GM18873 (cell line): ENCODE results near the gene CCDC87.
"Not testable (repeated sequence)": the region's sequence is repeated elsewhere in the genome, so short reads cannot be mapped to it uniquely, and the experiment has no call there.

Experiments used
- ATAC-seq: cut with Tn5 transposase; IDR thresholded peaks from one replicate; pipeline ENCODE4 v1.9.1; 2021; ENCODE audit warnings: mild to moderate bottlenecking, moderate library complexity, moderate number of reproducible peaks; ENCODE audit not compliant: unreplicated experiment, low FRiP score

The CCDC87 gene

DNA sequence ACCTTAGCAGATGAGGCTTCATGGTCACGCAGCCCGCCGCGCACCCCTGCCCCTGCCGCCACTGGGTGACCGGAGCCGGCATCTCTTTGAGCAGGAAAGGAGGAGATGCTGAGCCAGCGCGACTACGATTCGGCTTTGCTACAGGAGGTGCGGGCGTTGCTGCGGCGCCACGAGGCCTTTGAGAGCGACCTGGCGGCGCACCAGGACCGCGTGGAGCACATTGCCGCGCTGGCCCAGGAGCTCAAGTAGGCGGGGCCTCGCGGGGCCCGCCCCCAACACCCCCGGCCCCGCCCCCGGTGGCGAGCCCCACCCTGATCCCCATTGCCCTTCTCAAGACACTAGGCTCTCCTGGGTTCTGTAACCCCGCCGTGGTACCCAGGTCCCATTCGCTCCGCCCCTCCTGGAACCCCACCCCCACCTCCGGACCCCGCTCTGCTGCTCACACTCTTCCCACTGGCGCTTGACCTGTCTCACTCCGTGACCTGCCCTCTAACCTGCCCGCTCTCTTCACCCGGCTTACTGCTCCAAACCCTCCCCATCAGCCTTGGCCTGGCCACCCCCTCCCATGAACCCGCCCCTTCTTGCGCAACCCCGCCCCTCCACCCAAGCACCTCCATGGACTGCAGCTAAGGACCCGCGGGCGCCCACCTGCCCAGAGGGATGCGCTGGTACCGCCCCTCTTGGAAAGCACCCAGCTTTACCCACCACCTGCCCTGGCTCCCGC is 33.6 kb downstream of the CCDC87 start:
- no peak for ATAC-seq

DNA sequence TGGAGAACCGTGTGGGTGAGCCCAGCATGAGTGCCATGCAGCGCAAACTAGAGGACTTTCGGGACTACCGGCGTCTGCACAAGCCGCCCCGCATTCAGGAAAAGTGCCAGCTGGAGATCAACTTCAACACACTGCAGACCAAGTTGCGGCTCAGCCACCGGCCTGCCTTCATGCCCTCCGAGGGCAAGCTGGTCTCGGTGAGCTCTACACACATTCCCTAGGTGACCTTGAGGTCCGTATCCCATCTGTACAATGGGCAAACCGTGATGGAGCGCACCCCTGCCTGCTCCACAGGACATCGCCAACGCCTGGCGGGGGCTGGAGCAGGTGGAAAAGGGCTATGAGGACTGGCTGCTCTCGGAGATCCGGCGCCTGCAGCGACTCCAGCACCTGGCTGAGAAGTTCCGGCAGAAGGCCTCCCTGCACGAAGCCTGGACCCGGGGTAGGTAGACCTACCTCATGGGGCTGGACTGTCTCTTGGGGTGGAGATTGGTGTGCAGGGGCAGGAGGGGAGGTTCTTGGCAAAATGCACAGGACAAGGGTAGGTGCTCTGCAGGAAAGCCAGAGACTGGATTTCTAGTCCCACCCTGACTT is 35.0 kb downstream of the CCDC87 start:
- no peak for ATAC-seq

DNA sequence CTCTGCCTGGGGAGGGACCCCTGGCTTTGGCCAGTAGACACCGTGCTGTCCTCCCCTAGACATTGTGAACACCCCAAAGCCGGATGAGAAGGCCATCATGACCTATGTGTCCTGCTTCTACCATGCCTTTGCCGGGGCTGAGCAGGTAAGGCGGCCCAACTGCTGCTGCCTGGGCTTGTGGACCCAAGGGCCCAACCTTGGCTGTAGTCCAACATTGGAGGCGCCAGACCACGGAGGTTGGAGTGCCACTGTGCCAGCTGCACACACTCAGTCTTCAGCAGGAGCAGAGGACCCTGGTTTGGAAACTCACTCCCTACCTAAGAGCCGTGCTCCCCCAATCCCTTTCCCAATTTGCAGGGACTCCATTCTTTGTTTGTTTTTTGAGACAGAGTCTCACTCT is 36.8 kb downstream of the CCDC87 start:
- no peak for ATAC-seq

DNA sequence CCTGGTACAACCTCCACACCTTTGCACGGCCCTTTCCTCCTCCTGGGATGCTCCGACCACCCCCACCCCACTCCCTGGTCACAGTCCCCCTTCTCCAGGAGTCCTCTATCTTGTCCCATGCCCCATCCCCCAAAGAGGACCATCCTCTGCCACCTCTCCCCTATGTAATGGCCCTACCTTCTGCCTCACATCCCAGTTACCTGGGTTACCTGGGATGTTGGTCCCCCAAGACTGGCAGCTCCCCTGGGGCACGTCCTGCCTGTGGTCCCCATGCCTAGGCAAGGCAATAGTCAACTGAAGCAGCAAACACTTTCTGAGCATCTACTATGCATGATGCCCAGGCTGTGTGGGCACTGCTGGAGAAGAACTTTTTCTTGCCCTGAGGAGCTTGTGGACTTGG is 37.4 kb downstream of the CCDC87 start:
- no peak for ATAC-seq

DNA sequence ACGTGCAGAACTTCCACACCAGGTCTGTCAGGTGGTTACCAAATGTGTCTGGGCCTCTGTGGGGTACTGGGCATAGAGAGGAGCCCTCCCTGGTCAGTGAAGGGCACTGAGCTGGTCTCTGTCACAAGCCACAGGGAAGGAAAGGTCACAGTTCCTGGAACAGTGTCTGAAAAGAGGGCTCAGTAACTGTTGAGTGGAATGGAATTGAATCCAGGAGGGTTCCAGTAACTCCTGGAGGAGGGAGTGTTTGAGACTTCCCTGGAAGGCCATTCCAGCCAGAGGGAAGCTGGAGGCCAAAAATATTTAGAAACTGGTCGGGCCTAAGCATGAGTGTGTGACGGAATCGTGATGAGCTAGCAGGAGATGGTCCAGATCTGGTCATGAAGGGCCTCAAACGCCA is 38.3 kb downstream of the CCDC87 start:
- no peak for ATAC-seq

DNA sequence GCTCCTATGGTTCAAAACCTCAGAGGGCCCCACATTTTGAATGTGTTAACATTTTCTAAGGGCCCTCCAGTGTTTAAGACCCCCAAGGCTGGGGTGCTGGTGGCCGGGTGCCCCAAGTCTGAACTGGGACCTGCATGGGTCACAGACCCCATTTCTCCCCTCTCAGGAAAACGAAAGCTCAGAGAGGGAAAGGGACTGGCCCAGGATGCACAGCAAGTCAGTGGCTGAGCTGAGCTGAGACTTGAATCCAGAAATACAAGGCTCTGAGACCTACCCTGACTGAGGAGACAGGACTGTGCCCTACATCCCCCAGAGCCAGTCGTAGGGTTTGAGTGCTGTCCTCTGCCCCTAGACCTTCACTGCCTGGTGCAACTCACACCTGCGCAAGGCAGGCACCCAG is 42.0 kb downstream of the CCDC87 start:
- no peak for ATAC-seq

DNA sequence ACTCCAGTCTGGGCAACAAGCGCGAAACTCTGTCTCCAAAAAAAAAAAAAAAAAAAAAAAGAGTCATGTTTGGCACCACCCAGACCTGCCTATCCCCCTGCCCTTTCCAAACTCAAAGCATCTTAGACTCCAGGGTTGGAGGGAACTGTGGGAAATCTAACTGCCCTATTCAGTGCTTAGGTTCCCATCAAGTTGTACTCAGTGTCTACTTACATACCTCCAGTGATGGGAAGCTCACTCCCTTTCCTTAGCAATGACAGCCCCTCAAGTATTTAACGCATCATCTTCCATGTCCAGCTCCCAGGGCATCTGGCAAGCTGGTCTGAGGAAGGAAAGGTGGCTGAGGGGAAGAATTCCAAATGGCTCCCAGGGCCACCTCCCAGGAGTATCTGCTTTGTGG is 43.2 kb downstream of the CCDC87 start:
- ATAC-seq: no peak

DNA sequence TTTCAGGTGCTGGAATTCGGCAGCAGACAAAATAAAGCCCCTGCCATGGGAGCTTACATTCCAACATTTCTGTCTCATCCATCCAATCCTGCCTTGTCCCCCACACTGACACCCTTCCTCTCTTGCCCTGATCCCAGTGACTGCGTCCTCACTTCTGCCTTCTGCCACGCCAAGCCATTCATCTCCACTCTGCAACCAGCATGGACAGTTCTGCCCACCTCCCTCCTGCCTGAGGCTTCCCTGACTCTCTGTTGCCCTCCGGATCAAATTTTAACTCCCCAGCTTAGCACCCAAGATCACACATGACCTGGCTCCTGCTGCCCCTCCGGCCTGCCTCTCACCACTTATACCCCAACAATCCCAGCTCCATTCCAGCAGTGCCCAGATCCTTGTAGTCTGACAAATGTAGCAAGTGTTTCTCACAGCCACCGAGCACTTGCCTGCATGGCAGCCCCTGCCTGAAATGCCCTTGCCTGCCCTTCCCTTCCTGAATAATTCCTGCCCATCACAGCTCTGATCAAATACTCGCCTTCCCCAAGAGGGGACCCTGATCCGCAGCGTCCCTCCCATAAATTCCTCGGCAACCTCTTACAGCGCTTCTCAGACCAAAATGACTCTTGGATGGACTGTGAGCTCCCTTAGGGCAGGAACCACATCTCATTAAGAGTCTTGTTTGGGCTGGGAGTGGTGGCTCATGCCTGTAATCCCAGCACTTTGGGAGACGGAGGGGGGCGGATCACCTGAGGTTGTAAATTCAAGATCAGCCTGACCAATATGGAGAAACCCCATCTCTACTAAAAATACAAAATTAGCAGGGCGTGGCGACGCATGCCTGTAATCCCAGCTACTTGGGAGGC is 43.9 kb downstream of the CCDC87 start:
- no peak for ATAC-seq

DNA sequence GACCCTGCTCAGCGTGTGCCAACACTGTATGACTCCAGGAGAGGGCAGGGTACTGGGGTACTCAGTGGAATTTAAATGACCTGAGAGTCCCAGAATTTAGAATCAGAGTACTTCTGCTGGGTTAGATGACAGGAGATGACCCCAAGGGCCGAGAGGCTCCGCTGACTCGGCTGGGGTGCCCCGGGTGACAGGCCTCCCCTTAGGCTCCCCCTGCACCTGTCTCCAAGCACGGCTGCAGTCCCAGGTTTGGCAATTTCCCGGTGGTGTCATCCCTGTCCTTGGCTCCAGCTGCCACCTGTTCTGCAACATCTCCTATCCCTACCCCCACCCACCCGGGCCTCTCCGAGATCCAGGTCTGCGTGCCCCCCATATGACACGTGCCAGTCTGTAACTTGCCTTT is 44.8 kb downstream of the CCDC87 start:
- no peak for ATAC-seq

DNA sequence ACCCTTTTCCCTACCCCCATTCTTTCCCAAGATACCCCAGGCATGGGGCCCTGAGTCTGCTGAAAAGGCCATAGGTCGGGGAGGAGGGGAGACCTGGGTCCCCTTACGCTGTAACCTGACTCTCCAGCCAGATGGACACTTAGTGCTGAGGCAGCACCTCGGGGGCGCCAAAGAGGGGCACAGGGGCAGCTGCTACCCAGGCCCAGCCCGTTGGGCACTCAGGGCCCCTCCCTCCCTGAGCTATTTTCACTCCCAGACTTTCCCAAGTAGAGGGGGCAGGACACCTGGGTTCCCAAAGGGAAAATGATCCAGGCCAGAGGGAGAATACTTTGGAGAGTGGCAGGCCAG is 45.2 kb downstream of the CCDC87 start:
- no peak for ATAC-seq

DNA sequence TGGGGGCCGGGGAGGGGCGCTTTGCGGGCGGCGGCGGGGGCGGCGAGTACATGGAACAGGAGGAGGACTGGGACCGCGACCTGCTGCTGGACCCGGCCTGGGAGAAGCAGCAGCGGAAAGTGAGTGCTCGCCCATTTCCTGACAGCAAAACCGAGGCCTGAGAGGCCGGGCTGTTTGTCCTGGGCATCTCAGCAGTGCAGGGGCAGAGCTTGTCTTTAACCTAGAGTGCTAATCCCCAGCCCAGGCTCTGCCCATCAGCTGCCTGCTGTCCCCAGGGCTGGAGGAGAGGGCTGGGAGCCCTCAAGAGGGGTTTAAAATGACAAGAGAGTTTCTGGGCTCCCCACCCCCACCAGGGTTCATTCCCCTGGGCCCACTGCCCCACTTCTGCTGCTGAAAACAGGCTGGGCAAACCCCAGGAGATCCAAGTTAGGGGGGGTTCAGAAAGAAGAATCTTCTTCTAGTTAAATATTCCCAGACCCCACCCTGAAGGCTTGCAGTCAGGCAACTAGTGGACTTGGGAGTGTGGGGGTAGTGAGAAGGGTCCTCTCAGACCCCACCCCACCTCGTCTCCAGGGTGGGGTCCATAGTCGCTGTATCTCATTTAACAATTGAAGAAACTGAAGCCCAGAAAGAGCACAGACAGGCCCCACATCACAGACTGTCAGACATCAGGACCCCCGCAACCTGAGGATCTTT is 45.7 kb downstream of the CCDC87 start:
- ATAC-seq: no peak

DNA sequence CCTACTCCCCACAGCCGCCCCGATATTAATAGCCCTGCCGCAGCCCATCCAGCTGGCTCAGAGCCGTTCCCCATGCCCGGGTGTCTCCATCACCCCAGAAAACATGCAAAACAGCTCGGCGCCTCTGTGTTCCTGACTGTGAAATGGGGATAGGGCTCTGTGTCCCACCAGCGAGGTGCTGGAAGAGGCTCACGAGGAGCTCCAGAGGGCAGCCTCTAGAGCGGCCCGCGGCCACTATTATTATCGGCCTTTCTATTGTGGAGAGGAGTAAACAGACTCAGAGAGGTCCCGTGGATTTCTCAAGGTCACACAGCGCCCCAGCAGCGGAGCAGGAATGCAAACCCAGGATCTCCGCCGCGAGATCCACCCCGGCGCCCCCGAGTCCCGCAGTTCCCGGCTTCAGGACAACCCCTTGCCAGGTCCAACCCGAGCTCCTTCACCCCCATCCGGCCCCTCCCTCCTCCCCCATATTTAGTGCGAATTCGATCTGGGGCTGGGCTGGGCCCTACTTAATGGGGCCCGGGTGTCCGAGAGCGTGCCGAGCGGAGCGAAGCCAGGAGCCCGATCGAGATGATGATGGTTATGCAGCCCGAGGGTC is 46.4 kb downstream of the CCDC87 start, which contains the start of gene ACTN3:
TSS of gene ACTN3 (plus strand) at position 536 of the 598 bp plus-strand sequence. CDS start at position 571, 35 bp downstream.
- no peak for ATAC-seq

DNA sequence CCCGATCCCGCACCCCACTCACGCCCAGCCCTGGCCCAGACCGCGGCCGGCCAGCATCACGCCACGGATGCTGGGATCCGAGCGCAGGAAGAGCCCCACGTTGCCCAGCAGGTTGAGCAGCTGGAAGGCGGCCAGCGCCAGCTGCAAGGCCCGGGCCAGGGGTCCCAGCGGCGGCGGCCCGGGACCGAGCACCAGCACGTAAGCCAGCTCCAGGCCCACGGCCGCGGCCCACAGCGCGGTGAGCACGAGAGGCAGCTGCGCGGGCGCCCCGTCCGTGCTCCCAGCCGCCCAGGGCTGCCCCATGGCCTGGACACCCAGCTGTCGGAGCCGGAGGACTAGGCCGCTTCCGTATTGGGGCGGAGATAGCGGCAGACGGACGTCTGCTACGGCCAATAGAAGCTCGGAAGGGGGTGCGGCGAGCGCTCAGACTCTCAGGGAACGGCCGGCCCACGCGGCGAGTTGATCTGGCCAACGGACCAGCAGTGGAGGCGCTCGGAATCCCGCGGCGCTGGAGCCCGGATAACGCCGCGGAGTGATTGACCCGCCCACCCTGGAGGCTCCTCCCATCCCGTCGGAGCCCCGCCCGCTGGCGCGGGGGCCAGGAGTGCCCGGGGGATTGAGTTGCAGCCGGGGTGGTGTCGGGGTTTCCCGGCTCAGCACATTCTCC is 47.0 kb downstream of the CCDC87 start, which contains the start of gene ZDHHC24:
TSS of gene ZDHHC24 (minus strand) at position 348 of the 667 bp plus-strand sequence. CDS start at position 303, 45 bp downstream.
- ATAC-seq: peak; percentile 70

DNA sequence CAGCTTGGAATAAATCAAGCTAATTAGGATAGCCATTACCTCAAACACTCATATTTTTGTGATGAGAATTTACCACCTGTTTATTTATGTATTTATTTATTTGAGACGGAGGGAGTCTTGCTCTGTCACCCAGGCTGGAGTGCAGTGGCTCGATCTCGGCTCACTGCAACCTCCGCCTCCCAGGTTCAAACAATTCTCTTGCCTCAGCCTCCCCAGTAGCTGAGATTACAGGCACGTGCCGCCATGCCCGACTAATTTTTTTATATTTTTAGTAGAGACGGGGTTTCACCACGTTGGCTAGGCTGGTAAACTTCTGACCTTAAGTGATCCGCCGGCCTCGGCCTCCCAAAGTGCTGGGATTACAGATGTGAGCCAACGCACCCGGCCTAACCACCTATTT is 47.9 kb downstream of the CCDC87 start:
- not testable (repeated sequence) for ATAC-seq

DNA sequence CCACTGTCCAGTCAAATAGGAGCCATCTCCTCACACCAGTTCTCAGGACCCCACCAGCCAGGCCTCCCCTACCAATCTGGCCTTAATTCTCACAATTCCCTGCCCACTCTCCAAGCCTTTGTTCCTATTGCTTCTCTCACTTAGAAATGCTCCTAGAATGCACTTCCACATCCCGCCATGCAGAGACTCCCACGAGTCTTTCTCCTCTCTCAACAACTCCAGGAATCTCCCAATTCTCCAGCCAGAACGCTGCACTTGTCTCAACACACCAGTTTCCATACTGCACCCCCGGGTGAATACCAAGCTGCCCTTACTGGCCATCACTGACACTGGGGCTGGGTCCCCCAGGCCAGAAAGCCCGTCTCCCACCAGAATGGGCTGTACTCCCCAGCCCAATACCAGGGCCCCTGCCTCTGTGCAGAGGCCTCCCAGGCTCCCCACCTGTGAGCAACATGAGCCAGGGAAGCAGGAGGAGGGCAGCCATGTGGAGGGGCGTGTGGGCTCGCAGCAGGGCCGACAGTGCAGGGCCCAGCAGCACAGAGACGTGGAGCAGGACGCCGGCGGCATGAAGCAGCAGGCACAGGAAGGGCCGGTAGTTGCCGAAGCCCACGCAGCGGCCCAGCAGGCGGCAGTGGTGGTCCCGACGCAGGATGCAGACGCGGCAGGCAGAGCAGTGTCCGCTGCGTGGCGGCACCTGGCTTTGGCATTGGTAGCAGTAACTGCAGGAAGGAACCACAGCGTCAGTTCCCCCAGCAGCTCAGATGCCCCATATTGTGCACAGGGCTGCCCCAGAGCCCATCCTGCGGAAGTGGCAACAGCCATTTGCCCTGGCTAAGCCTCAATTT is 49.4 kb downstream of the CCDC87 start:
- ATAC-seq: no peak

DNA sequence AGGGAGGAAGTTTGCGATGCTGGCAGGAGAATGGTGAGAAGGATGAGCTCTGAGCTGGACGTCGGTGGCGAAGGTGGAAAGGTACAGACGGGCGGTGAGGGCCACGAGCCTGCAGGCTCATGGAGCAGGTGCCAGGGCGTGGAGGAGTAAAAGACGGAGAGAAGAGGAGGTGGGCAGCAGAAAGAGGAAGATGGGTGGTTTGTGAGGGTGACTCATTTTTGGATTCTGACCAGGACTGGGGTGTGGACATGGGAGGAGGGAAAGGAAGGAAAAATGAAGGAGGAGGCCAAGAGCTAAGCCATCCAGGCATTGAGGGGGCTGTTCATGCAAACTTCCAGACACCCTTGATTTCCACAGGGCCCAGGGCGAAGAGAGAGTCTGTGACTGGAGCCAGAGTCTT is 50.5 kb downstream of the CCDC87 start:
- ATAC-seq: no peak

DNA sequence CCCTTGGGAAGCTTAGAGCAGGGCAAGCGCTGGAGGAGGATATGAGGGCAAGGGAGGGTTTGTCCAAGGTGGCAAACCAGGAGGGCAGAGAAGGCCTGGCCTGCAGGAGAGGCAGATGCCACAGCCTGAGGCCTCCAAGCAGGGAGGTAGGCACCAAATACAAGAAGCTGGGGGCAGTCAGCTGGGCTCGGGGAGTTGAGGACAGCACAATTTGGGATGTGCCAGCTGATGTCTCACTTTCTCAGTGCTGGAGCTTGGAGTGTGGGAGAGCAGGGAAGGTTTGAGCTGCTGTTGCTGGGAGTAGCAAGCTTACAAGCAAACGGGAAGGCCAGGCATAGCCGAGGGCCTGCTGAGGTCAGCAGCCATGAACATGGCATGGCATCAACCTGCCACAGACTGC is 51.0 kb downstream of the CCDC87 start:
- ATAC-seq: no peak

DNA sequence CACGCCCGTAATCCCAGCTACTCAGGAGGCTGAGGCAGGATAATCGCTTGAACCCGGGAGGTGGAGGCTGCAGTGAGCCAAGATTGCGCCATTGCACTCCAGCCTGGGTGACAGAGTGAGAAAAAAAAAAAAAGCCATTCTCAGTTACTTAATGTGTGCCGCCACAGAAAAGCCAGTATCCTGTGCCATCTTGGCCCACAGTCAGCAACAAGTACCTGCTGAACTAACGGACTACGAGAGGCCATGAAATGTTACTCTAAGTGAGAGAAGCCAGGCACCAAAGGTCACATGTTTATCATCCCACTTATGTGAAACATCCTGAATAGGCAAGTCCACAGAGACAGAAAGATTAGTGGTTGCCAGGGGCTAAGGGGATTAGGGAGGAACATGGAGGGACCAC is 52.3 kb downstream of the CCDC87 start:
- ATAC-seq: not testable (repeated sequence)
